OCI-LY3 (cell line): Measurements from ENCODE around the gene STIM1.

ENCODE experiments used
- EZH2phosphoT487 ChIP-seq: fragments of 200-600 bp; shearing (Covaris generic); IDR thresholded peaks from 2 replicates; pipeline ENCODE4 v1.6.1; 2018; ENCODE audit warnings: antibody characterized with exemption, mixed run types, low read depth
- TF ChIP-seq, protein P1 (sequence below): fragments of 200-600, 300-600 bp; sonication (generic); IDR thresholded peaks from 2 replicates; pipeline ENCODE4 v1.5.1; 2014; ENCODE audit warnings: antibody characterized with exemption, low read length, low read depth

DNA sequence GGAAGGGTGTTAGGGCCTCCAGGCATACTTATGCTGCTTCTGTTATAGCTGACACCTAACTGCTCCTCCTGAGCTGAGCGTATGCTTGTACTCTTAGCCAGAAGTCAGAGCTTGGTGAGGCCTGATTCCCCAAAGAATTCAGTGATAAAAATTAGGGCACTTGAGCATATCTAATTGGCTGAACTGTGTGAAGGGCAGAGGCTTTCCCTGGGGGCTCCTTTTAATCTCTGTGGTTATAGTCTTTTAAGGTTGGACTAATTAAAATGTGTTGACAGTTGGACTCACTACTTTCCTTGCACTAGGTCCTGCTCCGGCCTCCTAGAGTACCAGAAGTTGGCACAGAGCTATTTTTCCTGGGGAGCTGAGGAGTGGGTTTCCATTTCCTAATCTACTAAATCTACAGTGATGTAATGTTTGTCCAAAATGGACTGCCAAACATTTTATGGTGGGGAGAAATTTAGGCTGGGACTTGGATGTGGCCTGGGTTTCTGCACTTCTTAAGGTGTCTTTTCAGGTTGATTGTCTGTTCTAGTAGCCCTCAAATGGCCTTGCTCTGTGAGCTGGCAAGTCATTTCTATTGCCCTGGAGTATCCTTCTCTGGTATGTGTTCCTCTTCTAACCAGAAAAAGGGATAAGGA, 18.4 kb downstream of the STIM1 start:
- TF ChIP-seq, protein P1, sequence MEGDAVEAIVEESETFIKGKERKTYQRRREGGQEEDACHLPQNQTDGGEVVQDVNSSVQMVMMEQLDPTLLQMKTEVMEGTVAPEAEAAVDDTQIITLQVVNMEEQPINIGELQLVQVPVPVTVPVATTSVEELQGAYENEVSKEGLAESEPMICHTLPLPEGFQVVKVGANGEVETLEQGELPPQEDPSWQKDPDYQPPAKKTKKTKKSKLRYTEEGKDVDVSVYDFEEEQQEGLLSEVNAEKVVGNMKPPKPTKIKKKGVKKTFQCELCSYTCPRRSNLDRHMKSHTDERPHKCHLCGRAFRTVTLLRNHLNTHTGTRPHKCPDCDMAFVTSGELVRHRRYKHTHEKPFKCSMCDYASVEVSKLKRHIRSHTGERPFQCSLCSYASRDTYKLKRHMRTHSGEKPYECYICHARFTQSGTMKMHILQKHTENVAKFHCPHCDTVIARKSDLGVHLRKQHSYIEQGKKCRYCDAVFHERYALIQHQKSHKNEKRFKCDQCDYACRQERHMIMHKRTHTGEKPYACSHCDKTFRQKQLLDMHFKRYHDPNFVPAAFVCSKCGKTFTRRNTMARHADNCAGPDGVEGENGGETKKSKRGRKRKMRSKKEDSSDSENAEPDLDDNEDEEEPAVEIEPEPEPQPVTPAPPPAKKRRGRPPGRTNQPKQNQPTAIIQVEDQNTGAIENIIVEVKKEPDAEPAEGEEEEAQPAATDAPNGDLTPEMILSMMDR: no peak
- TF ChIP-seq EZH2phosphoT487: no peak
